ENCODE data around the gene SLC6A5.

SLC6A5 gene

DNA sequence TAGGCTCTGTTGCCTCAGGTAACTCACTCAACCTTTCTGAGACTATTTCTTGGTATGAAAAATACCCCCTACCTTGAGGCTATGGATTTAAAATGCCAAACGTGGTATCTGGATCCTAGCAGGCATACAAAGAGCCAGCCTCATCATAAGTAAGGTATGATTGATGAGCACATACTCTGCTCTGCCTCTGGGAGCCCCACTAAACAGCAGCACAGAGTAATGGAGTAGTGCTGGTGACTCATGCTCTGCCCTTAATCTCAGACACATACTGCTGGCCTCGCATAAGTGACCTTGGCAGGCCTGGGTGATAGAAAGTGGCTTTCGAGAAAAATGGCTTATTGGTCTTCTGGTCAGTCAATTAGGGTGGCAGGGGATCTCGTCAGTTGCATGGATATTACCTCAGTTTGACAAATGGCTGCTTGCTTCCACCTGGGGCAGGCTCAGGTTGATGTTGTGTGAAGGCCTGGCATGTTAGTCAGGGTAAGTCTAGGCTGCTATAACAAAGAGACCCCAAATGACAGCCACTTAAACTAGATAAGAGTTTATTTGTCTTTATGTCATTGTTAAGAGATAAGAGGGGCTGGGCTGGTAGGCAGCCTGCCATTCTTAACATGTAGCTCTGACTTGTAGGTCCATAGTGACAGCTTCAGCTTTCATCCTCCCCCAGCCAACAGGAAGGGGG, 15.2 kb upstream of the SLC6A5 start:
- no peak for TF ChIP-seq EZH2 (IDR thresholded peaks at IDR 0.05; ENCODE audit: borderline replicate concordance, low read length)
- H3K4me3 ChIP-seq (ENCODE audit: low read depth, low read length, poor library complexity, severe bottlenecking) = no peak overlapping the region
- no peak overlapping the region for H3K4me2 ChIP-seq (ENCODE audit: low read length)
- H3F3A ChIP-seq (ENCODE audit: insufficient read depth, low read length) = no peaks in the 10 kb centered on the region
- no peak overlapping the region for H3K9ac ChIP-seq (ENCODE audit: low read length)
- H3K4me1 ChIP-seq (ENCODE audit: insufficient read depth, low read length, severe bottlenecking) = no peaks in the 10 kb centered on the region
- no peaks in the 10 kb centered on the region for H4K20me1 ChIP-seq (ENCODE audit: insufficient read depth, low read length)
- no peaks in the 10 kb centered on the region for H3K9me2 ChIP-seq (ENCODE audit: low read depth, low read length)
- H2AFZ ChIP-seq (ENCODE audit: low read length) = no peak overlapping the region
- H3K27me3 ChIP-seq (ENCODE audit: insufficient read depth, low read length) = no peaks in the 10 kb centered on the region
- H3K36me3 ChIP-seq (ENCODE audit: insufficient read depth, low read length) = no peaks in the 10 kb centered on the region
- no peaks in the 10 kb centered on the region for H3K79me2 ChIP-seq (ENCODE audit: insufficient read depth, low read length)
- no peak overlapping the region for H3K27ac ChIP-seq (ENCODE audit: low read depth, low read length, poor library complexity, severe bottlenecking)
- no peaks in the 10 kb centered on the region for H3K9me3 ChIP-seq (ENCODE audit: low read length)

DNA sequence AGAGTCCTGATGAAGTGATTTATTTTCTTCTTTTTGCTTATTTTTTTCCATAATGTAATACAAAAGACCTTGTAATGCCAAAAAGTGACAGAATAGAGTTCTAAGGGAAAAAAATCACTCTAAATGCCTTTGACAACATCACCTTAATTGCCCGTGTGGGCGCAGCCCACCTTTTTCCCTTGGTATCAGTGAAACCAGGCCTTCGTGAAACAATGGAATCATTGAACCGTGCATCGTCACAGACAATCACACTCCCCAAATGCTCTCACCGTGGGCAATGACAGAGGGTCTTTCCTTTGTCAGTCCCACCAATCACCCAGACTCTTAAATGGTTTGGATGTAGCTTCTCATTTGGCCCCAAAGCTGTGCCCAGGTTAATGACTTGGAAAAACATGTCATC, 9.6 kb upstream of the SLC6A5 start:
- TF ChIP-seq, protein P1, sequence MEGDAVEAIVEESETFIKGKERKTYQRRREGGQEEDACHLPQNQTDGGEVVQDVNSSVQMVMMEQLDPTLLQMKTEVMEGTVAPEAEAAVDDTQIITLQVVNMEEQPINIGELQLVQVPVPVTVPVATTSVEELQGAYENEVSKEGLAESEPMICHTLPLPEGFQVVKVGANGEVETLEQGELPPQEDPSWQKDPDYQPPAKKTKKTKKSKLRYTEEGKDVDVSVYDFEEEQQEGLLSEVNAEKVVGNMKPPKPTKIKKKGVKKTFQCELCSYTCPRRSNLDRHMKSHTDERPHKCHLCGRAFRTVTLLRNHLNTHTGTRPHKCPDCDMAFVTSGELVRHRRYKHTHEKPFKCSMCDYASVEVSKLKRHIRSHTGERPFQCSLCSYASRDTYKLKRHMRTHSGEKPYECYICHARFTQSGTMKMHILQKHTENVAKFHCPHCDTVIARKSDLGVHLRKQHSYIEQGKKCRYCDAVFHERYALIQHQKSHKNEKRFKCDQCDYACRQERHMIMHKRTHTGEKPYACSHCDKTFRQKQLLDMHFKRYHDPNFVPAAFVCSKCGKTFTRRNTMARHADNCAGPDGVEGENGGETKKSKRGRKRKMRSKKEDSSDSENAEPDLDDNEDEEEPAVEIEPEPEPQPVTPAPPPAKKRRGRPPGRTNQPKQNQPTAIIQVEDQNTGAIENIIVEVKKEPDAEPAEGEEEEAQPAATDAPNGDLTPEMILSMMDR (IDR thresholded peaks at IDR 0.05; ENCODE audit: low read length) = no peak
- no peak for TF ChIP-seq EZH2 (IDR thresholded peaks at IDR 0.05; ENCODE audit: borderline replicate concordance, low read length)
- H3F3A ChIP-seq (ENCODE audit: insufficient read depth, low read length) = no peaks in the 10 kb centered on the region
- H4K20me1 ChIP-seq (ENCODE audit: insufficient read depth, low read length) = no peaks in the 10 kb centered on the region
- H3K9me2 ChIP-seq (ENCODE audit: low read depth, low read length) = no peaks in the 10 kb centered on the region
- no peaks in the 10 kb centered on the region for H3K4me1 ChIP-seq (ENCODE audit: insufficient read depth, low read length, severe bottlenecking)
- H3K27ac ChIP-seq (ENCODE audit: low read depth, low read length, poor library complexity, severe bottlenecking) = no peak overlapping the region
- H2AFZ ChIP-seq (ENCODE audit: low read length) = no peak overlapping the region
- no peaks in the 10 kb centered on the region for H3K9me3 ChIP-seq (ENCODE audit: low read length)
- H3K36me3 ChIP-seq (ENCODE audit: insufficient read depth, low read length) = no peaks in the 10 kb centered on the region
- H3K27me3 ChIP-seq (ENCODE audit: insufficient read depth, low read length) = no peaks in the 10 kb centered on the region
- H3K4me2 ChIP-seq (ENCODE audit: low read length) = no peak overlapping the region
- no peak overlapping the region for H3K4me3 ChIP-seq (ENCODE audit: low read depth, low read length, poor library complexity, severe bottlenecking)
- no peaks in the 10 kb centered on the region for H3K79me2 ChIP-seq (ENCODE audit: insufficient read depth, low read length)
- no peak overlapping the region for H3K9ac ChIP-seq (ENCODE audit: low read length)

DNA sequence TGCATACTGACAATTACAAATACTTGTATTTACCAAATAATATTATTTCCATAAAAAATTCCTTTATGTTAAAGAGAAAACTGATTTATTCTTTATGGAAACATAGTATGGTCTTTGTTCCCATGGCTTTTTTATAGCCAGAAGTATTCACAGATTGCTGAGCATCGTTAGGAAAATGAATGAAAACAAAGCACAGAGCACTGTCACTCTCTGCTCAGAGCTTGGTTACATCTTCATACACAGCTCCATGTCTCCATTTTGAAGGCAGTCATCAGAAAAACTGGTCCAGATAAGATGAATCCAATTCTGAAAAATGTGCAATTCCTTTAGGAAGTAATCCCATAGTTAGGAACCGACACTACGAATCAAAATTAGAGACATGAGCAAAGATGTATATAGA, 9.0 kb upstream of the SLC6A5 start:
- no peak for TF ChIP-seq EZH2 (IDR thresholded peaks at IDR 0.05; ENCODE audit: borderline replicate concordance, low read length)
- TF ChIP-seq, protein P1 (IDR thresholded peaks at IDR 0.05; ENCODE audit: low read length) = no peak
- H2AFZ ChIP-seq (ENCODE audit: low read length) = no peak overlapping the region
- no peaks in the 10 kb centered on the region for H3K9me3 ChIP-seq (ENCODE audit: low read length)
- H4K20me1 ChIP-seq (ENCODE audit: insufficient read depth, low read length) = no peaks in the 10 kb centered on the region
- H3K9ac ChIP-seq (ENCODE audit: low read length) = no peak overlapping the region
- no peaks in the 10 kb centered on the region for H3K27me3 ChIP-seq (ENCODE audit: insufficient read depth, low read length)
- H3K79me2 ChIP-seq (ENCODE audit: insufficient read depth, low read length) = no peaks in the 10 kb centered on the region
- H3K36me3 ChIP-seq (ENCODE audit: insufficient read depth, low read length) = no peaks in the 10 kb centered on the region
- no peaks in the 10 kb centered on the region for H3K4me1 ChIP-seq (ENCODE audit: insufficient read depth, low read length, severe bottlenecking)
- H3K4me3 ChIP-seq (ENCODE audit: low read depth, low read length, poor library complexity, severe bottlenecking) = no peak overlapping the region
- no peak overlapping the region for H3K4me2 ChIP-seq (ENCODE audit: low read length)
- no peaks in the 10 kb centered on the region for H3F3A ChIP-seq (ENCODE audit: insufficient read depth, low read length)
- H3K9me2 ChIP-seq (ENCODE audit: low read depth, low read length) = no peaks in the 10 kb centered on the region
- H3K27ac ChIP-seq (ENCODE audit: low read depth, low read length, poor library complexity, severe bottlenecking) = no peak overlapping the region

DNA sequence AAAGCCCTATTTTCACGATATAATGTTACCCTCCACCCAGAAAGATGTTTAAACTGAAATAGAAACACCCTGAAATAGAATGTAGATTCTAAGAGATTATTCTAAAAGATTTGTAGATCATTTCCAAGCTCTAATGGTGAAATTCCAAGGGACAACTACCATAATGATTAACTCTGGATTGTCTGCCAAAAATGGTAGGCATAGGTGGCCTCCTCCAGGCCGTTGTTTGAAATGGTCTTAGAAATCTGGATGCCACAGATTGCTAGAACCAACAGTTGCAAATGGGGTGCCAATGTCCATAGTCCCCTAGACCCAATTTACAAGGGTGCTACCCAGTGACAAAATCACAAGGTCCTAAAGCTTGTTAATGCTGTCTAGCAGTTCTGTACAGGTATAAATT, 6.7 kb upstream of the SLC6A5 start:
- Histone ChIP-seq H3K9ac (ENCODE audit: low read length) (no peak overlapping the region), H2AFZ (ENCODE audit: low read length) (no peak overlapping the region), H3K9me3 (ENCODE audit: low read length) (no peaks in the 10 kb centered on the region), H3K27ac (ENCODE audit: low read depth, low read length, poor library complexity, severe bottlenecking) (no peak overlapping the region), H3K4me3 (ENCODE audit: low read depth, low read length, poor library complexity, severe bottlenecking) (no peak overlapping the region), H3K4me1 (ENCODE audit: insufficient read depth, low read length, severe bottlenecking) (no peaks in the 10 kb centered on the region), H3K27me3 (ENCODE audit: insufficient read depth, low read length) (no peaks in the 10 kb centered on the region), H3K9me2 (ENCODE audit: low read depth, low read length) (no peaks in the 10 kb centered on the region), H4K20me1 (ENCODE audit: insufficient read depth, low read length) (no peaks in the 10 kb centered on the region), H3F3A (ENCODE audit: insufficient read depth, low read length) (no peaks in the 10 kb centered on the region), H3K36me3 (ENCODE audit: insufficient read depth, low read length) (no peaks in the 10 kb centered on the region), H3K79me2 (ENCODE audit: insufficient read depth, low read length) (no peaks in the 10 kb centered on the region), H3K4me2 (ENCODE audit: low read length) (no peak overlapping the region)
- TF ChIP-seq, protein P1 (IDR thresholded peaks at IDR 0.05; ENCODE audit: low read length) = no peak
- TF ChIP-seq EZH2 (IDR thresholded peaks at IDR 0.05; ENCODE audit: borderline replicate concordance, low read length) = no peak

All from OCI-LY1 (cell line).